ENCODE data around the gene RELN. TPM values are rescaled to one million over a fixed set of nuclear protein-coding genes. Genes with fewer than 3 reads are reported as not detected.

RELN gene
- total RNA-seq, 4 donors from 2014 or later, result 16.0 to 52.3 (median 23.6) TPM

GRCh38 chr7:103995554-103995953 is 6.1 kb upstream of the RELN start:
- Histone ChIP-seq H3K4me1 (no peaks in the 10 kb centered on the region), H3K4me3 (replicated peaks in 1 of 3) (no peak overlapping the region), H3K36me3 (no peaks in the 10 kb centered on the region), H3K27ac (no peak overlapping the region), H3K27me3 (no peaks in the 10 kb centered on the region), H3K9me3 (no peaks in the 10 kb centered on the region)
- intact Hi-C loops (cut with DNase I), result no loop called here
- no peak for DNase-seq
- TF ChIP-seq, protein P1, sequence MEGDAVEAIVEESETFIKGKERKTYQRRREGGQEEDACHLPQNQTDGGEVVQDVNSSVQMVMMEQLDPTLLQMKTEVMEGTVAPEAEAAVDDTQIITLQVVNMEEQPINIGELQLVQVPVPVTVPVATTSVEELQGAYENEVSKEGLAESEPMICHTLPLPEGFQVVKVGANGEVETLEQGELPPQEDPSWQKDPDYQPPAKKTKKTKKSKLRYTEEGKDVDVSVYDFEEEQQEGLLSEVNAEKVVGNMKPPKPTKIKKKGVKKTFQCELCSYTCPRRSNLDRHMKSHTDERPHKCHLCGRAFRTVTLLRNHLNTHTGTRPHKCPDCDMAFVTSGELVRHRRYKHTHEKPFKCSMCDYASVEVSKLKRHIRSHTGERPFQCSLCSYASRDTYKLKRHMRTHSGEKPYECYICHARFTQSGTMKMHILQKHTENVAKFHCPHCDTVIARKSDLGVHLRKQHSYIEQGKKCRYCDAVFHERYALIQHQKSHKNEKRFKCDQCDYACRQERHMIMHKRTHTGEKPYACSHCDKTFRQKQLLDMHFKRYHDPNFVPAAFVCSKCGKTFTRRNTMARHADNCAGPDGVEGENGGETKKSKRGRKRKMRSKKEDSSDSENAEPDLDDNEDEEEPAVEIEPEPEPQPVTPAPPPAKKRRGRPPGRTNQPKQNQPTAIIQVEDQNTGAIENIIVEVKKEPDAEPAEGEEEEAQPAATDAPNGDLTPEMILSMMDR (IDR thresholded peaks at IDR 0.05), result no peak
- TF ChIP-seq POLR2A (IDR thresholded peaks at IDR 0.05), result no peak

- DNase-seq, result no peak
- Histone ChIP-seq H3K36me3 (no peaks in the 10 kb centered on the region), H3K27me3 (no peaks in the 10 kb centered on the region), H3K27ac (no peak overlapping the region), H3K4me1 (peaks cover 3 to 4% of the 10 kb centered on the region in 2 donors), H3K9me3 (no peaks in the 10 kb centered on the region), H3K4me3 (replicated peaks in 1 of 3) (no peak overlapping the region)
- WGBS, 2 donors, result 97 to 98% methylated on average over 1 of the region's 1 CpG
- intact Hi-C loops (cut with DNase I), result no loop called here
- TF ChIP-seq, protein P1 (IDR thresholded peaks at IDR 0.05), result no peak
Observed at GRCh38 chr7:103993551-103993950, 4.1 kb upstream of the RELN start.

DNA sequence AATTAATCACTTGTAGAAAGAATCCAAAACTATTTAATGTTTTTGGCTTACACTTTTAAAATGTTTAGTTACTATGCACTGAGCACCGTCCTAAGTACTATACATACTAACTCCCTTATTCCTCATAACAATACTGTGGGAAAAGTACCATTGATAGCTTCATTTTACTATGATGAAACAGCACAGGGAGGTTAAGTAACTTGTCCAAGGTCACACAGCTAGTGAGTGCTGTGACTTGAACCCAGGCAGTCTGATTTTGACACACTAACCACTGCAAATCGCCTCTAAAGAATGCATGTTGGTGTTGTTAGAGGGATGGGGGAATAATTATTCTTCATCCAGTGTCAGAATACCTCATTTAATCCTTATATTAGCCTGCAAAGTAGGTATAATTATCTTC is 1.9 kb upstream of the RELN start:
- Histone ChIP-seq H3K27me3 (peaks cover 8% of the 10 kb centered on the region), H3K4me3 (replicated peaks in 1 of 3) (no peak overlapping the region), H3K36me3 (no peaks in the 10 kb centered on the region), H3K9me3 (no peaks in the 10 kb centered on the region), H3K27ac (no peak overlapping the region), H3K4me1 (peaks cover 3 to 5% of the 10 kb centered on the region in 2 donors)
- TF ChIP-seq POLR2A (IDR thresholded peaks at IDR 0.05), result no peak
- TF ChIP-seq, protein P1 (IDR thresholded peaks at IDR 0.05), result no peak
- 58 to 72% methylated on average over 2 of the region's 2 CpGs for WGBS, 2 donors
- no peak for DNase-seq
- intact Hi-C loops (cut with DNase I), result no loop called here

DNA sequence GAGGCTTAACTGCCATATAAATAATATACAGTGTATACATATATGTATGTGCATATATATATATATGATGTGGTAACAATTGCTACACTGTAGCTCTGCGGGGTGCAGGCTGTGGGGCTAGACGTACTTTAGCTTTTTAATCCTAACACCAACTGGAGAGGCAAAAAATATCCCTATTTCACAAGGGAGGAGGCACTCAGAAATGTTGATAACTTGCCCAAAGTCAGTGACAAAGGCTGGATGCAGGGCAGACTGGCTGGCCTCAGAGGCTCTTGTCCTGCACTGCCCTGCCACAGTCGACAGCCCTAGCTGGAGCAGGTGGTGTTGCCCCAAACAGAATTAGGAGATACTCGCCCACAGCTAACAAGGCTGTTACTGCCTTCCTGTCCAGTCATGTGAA is 1.5 kb upstream of the RELN start:
- Histone ChIP-seq H3K4me3 (replicated peaks in 1 of 3) (no peak overlapping the region), H3K27ac (no peak overlapping the region), H3K27me3 (peaks cover 8% of the 10 kb centered on the region), H3K4me1 (peaks cover 3 to 5% of the 10 kb centered on the region in 2 donors), H3K36me3 (no peaks in the 10 kb centered on the region), H3K9me3 (no peaks in the 10 kb centered on the region)
- intact Hi-C loops (cut with DNase I), result no loop called here
- TF ChIP-seq, protein P1 (IDR thresholded peaks at IDR 0.05), result no peak
- TF ChIP-seq POLR2A (IDR thresholded peaks at IDR 0.05), result no peak
- WGBS, 2 donors, result 54 to 55% methylated on average over 4 of the region's 4 CpGs
- DNase-seq, result no peak

- Histone ChIP-seq H3K27ac (peak overlapping the region in 1 of 3 donors; percentile 61), H3K4me3 (replicated peaks in 1 of 3) (peak overlapping the region in 1 of 3 donors; percentile 34), H3K27me3 (peaks cover 8% of the 10 kb centered on the region), H3K9me3 (no peaks in the 10 kb centered on the region), H3K4me1 (peaks cover 3 to 5% of the 10 kb centered on the region in 2 donors), H3K36me3 (no peaks in the 10 kb centered on the region)
- peak; percentile 13 to 30 for DNase-seq
- intact Hi-C loops (cut with DNase I), result no loop called here
- TF ChIP-seq, protein P1 (IDR thresholded peaks at IDR 0.05), result peak in 1 of 6 experiments; percentile 8
- TF ChIP-seq POLR2A (IDR thresholded peaks at IDR 0.05), result no peak
- WGBS, 2 donors, result 1% methylated on average over 29 of the region's 80 CpGs
Observed at GRCh38 chr7:103989785-103990767, 618 bp upstream of the RELN start.

Measured in thyroid gland (tissue), 4 donors.